ENCODE measurements around the gene SMC1B. TPM values are rescaled to one million over a fixed set of nuclear protein-coding genes. Genes with fewer than 3 reads are reported as not detected.

Gene SMC1B
- total and polyA plus RNA-seq, 10 donors: 0.06 to 0.12 (median 0.10) TPM; not detected in 7

DNA sequence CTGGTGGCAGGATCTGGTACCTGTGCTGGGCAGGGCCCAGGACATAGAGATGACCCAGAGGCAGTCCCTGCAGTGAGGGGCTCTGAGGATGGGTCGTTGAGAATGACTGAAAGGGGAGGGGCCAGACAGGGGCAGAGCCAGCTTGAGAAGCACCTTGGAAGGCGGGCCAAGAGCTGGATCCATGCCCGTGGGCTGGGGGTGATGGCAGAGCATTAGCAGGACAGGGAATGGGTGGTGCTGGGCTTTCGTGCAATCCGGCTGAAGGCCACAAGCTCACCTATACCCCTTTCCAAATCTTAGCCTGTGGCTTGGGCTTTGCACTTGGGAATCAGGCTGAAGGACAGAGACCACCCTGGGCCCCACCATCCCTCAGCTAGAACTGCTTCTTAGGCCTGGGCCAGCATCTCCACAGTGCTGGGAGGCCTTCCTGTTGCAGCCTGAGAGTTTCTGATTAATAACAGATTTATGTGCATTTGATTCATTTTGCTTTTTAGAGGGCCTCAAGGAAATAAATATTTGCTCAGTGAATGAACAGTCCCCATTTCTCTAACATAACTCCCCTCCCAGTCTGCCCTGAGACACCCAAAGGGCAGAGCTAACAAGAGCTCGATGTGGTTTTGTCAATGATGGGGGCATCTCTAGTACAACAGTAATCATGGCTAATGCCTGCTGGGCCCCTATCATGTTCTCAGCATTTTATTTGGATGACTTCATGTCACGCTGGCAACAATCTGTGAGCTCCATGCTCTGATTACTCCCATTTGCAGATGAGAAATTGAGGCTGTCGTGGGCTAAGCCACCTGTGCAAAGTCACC lies 39.4 kb upstream of the SMC1B start:
- Histone ChIP-seq H3K4me1 (no peaks in the 10 kb centered on the region), H3K4me3 (no peak overlapping the region), H3K36me3 (no peaks in the 10 kb centered on the region), H3K27ac (no peak overlapping the region), H3K27me3 (replicated peaks in 1 of 7) (peaks cover 0 to 8% (median 0%) of the 10 kb centered on the region in 7 donors), H3K9me3 (no peaks in the 10 kb centered on the region)
- no peak for TF ChIP-seq POLR2A (IDR thresholded peaks at IDR 0.05)
- TF ChIP-seq POLR2AphosphoS5 (IDR thresholded peaks at IDR 0.05): no peak
- TF ChIP-seq, protein P1, sequence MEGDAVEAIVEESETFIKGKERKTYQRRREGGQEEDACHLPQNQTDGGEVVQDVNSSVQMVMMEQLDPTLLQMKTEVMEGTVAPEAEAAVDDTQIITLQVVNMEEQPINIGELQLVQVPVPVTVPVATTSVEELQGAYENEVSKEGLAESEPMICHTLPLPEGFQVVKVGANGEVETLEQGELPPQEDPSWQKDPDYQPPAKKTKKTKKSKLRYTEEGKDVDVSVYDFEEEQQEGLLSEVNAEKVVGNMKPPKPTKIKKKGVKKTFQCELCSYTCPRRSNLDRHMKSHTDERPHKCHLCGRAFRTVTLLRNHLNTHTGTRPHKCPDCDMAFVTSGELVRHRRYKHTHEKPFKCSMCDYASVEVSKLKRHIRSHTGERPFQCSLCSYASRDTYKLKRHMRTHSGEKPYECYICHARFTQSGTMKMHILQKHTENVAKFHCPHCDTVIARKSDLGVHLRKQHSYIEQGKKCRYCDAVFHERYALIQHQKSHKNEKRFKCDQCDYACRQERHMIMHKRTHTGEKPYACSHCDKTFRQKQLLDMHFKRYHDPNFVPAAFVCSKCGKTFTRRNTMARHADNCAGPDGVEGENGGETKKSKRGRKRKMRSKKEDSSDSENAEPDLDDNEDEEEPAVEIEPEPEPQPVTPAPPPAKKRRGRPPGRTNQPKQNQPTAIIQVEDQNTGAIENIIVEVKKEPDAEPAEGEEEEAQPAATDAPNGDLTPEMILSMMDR (IDR thresholded peaks at IDR 0.05 in 8 of 11, conservative IDR thresholded peaks at IDR 0.05 in 3 of 11): no peak
- intact Hi-C loops (cut with DNase I; ENCODE audit: low total_unique reads): no loop called here
- DNase-seq: no peak
- WGBS, 5 donors: 69 to 84% (median 81%) methylated on average over 4 to 8 of the region's 8 CpGs

DNA sequence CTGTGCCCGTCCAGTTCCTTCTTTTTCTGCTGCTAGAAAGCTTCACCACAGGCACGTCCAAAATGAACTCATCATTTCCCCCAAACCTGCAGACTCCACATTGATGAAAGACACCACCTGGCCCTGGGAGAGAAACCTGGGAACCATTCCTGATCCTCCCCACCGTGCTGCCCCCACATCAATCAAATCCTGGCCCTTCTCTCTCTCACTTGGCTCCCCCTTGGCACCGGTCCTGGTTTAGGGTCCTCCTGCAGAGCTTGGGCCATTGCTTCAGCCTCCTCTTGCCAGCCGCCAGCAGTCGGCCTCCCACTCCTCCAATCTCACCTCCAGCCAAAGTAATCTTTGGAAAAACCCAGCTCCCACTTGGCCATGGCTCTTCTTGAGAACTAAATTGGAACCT lies 38.6 kb upstream of the SMC1B start:
- TF ChIP-seq, protein P1 (IDR thresholded peaks at IDR 0.05 in 8 of 11, conservative IDR thresholded peaks at IDR 0.05 in 3 of 11): no peak
- TF ChIP-seq POLR2A (IDR thresholded peaks at IDR 0.05) (no peak), POLR2AphosphoS5 (IDR thresholded peaks at IDR 0.05) (no peak)
- WGBS, 5 donors: 73 to 85% (median 80%) methylated on average over 6 of the region's 6 CpGs
- Histone ChIP-seq H3K27ac (no peak overlapping the region), H3K27me3 (replicated peaks in 1 of 7) (peaks cover 0 to 8% (median 0%) of the 10 kb centered on the region in 7 donors), H3K4me1 (no peaks in the 10 kb centered on the region), H3K9me3 (no peaks in the 10 kb centered on the region), H3K4me3 (no peak overlapping the region), H3K36me3 (no peaks in the 10 kb centered on the region)
- DNase-seq: no peak
- intact Hi-C loops (cut with DNase I; ENCODE audit: low total_unique reads): no loop called here

DNA sequence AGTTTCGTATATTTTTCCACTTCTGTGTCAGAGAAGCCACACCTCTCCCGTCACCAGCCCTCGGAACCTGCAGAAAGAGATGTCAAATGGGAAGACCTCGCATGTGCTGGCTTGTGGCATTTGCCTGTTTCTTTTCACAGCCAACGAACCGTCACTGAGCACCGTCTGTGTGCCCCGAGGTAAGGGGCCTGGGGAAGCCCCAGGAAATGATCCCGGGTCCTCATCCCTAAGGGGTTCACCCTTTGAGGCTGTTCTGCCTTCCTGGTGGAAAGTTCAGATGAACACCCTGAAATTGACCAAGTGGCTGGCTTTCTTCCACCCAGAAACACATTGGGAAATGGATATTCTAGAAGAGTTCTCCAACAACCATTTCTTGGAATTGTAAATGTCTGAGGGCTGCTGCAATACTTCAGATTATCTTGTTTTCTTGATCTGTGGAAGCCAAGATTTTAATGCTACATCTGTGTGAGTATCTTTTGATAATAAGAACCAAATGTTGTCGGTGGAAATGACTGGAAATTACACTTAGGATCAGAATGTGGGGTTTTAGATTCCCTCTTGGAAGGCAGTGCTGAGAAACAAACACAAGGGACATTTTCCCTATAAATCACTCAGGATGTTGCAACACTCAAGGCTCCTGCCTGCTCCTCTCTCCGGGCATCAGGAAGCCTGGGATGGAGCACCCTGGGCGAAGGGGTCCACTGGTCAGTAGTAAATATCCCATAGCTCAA lies 37.7 kb upstream of the SMC1B start:
- DNase-seq: no peak
- no peaks in the 10 kb centered on the region for H3K4me1 ChIP-seq
- no peak overlapping the region for H3K4me3 ChIP-seq
- no peaks in the 10 kb centered on the region for H3K9me3 ChIP-seq
- H3K36me3 ChIP-seq: no peaks in the 10 kb centered on the region
- peak overlapping the region in 2 of 8 donors; percentile 27 to 45 for H3K27ac ChIP-seq
- intact Hi-C loops (cut with DNase I; ENCODE audit: low total_unique reads): no loop called here
- TF ChIP-seq, protein P1 (IDR thresholded peaks at IDR 0.05 in 8 of 11, conservative IDR thresholded peaks at IDR 0.05 in 3 of 11): no peak
- TF ChIP-seq POLR2A (IDR thresholded peaks at IDR 0.05) (no peak), POLR2AphosphoS5 (IDR thresholded peaks at IDR 0.05) (no peak)
- peaks cover 0 to 8% (median 0%) of the 10 kb centered on the region in 7 donors for H3K27me3 ChIP-seq (replicated peaks in 1 of 7)
- WGBS, 5 donors: 62 to 82% (median 71%) methylated on average over 12 of the region's 12 CpGs

All from spleen (tissue), 11 donors.